Liver (tissue), 9 donors: ENCODE measurements around the gene RFPL2. TPM values are rescaled to one million over a fixed set of nuclear protein-coding genes. Genes with fewer than 3 reads are reported as not detected.

Experiments used
- DNase-seq: peaks from one replicate; pipeline ENCODE4 v3.0.0-alpha.2; 2017; ENCODE audit warnings: low spot score
- H3K27ac ChIP-seq, 2 donors: one replicate each; pipeline ENCODE4 v1.7.0; 2013; ENCODE audit warnings: inconsistent platforms in 2 of 2, low read length in 2 of 2, control low read depth in 1 of 2, low read depth in 1 of 2, mild to moderate bottlenecking in 1 of 2
- H3K27me3 ChIP-seq, 4 donors: one replicate each; pipeline versions ENCODE4 v1.6.1 to v1.7.0; 2013; ENCODE audit warnings: low read length in 3 of 4, inconsistent platforms in 1 of 4, mild to moderate bottlenecking in 1 of 4, moderate library complexity in 1 of 4; ENCODE audit not compliant: control insufficient read depth in 4 of 4, insufficient read depth in 4 of 4
- H3K36me3 ChIP-seq, 4 donors: one replicate each; pipeline versions ENCODE4 v1.6.1 to v1.7.0; 2013; ENCODE audit warnings: low read length in 3 of 4, mild to moderate bottlenecking in 3 of 4, low read depth in 1 of 4, moderate library complexity in 1 of 4; ENCODE audit not compliant: control insufficient read depth in 4 of 4, insufficient read depth in 3 of 4
- H3K4me1 ChIP-seq, 4 donors: one replicate each; pipeline versions ENCODE4 v1.6.1 to v1.7.0; 2013; ENCODE audit warnings: low read length in 3 of 4, mild to moderate bottlenecking in 3 of 4, moderate library complexity in 1 of 4; ENCODE audit not compliant: control insufficient read depth in 4 of 4, insufficient read depth in 4 of 4
- H3K4me3 ChIP-seq, 3 donors: one replicate each; pipeline versions ENCODE4 v1.6.1 to v1.7.0; 2013; ENCODE audit warnings: low read length in 3 of 3, control low read depth in 1 of 3, low read depth in 1 of 3, mild to moderate bottlenecking in 1 of 3
- H3K9ac ChIP-seq, 2 donors: one replicate each; pipeline ENCODE4 v1.7.0; 2013; ENCODE audit warnings: low read length in 2 of 2, mild to moderate bottlenecking in 2 of 2, moderate library complexity in 2 of 2, control low read depth in 1 of 2, low read depth in 1 of 2
- H3K9me3 ChIP-seq, 4 donors: one replicate each; pipeline versions ENCODE4 v1.6.1 to v1.7.0; 2013; ENCODE audit warnings: low read length in 3 of 4; ENCODE audit not compliant: control insufficient read depth in 4 of 4
- CTCF ChIP-seq: fragments of 150-350 bp; IDR thresholded peaks from 2 replicates; pipeline ENCODE4 v1.5.1; 2017; ENCODE audit warnings: improper control_type of control experiment, low read depth, low read length; ENCODE audit not compliant: missing input control
- EGR1 ChIP-seq, 2 donors: IDR thresholded peaks; 2 replicates each; pipeline ENCODE4 v1.6.1; 2016 to 2018; ENCODE audit warnings: antibody characterized with exemption in 2 of 2, low read depth in 2 of 2
- FOXA1 ChIP-seq: IDR thresholded peaks from 2 replicates; pipeline ENCODE4 v1.6.1; 2016; ENCODE audit warnings: antibody characterized with exemption
- FOXA2 ChIP-seq: IDR thresholded peaks from 2 replicates; pipeline ENCODE4 v1.6.1; 2016; ENCODE audit warnings: antibody characterized with exemption
- GABPA ChIP-seq, 2 donors: IDR thresholded peaks in 1 of 2; conservative IDR thresholded peaks in 1 of 2; 2 replicates each; pipeline ENCODE4 v1.6.1; 2016; ENCODE audit warnings: antibody characterized with exemption in 2 of 2, mild to moderate bottlenecking in 1 of 2, moderate library complexity in 1 of 2
- HNF4A ChIP-seq, 2 donors: conservative IDR thresholded peaks; 2 replicates each; pipeline ENCODE4 v1.6.1; 2016; ENCODE audit warnings: antibody characterized with exemption in 2 of 2, mild to moderate bottlenecking in 2 of 2
- HNF4G ChIP-seq: IDR thresholded peaks from 2 replicates; pipeline ENCODE4 v1.6.1; 2016; ENCODE audit warnings: antibody characterized with exemption
- MAX ChIP-seq: IDR thresholded peaks from 2 replicates; pipeline ENCODE4 v1.6.1; 2016; ENCODE audit warnings: antibody characterized with exemption
- NR2F2 ChIP-seq: IDR thresholded peaks from 2 replicates; pipeline ENCODE4 v1.6.1; 2016; ENCODE audit warnings: antibody characterized with exemption
- RAD21 ChIP-seq, 2 donors: IDR thresholded peaks; 2 replicates each; pipeline ENCODE4 v1.6.1; 2016; ENCODE audit warnings: antibody characterized with exemption in 2 of 2, mild to moderate bottlenecking in 2 of 2
- REST ChIP-seq: IDR thresholded peaks from 2 replicates; pipeline ENCODE4 v1.6.1; 2016; ENCODE audit warnings: antibody characterized with exemption, mild to moderate bottlenecking
- RXRA ChIP-seq, 2 donors: IDR thresholded peaks; 2 replicates each; pipeline ENCODE4 v1.6.1; 2017 to 2018; ENCODE audit warnings: antibody characterized with exemption in 2 of 2, mild to moderate bottlenecking in 1 of 2
- SP1 ChIP-seq: IDR thresholded peaks from 2 replicates; pipeline ENCODE4 v1.6.1; 2018; ENCODE audit warnings: antibody characterized with exemption, mild to moderate bottlenecking
- TAF1 ChIP-seq: conservative IDR thresholded peaks from 2 replicates; pipeline ENCODE4 v1.6.1; 2016; ENCODE audit warnings: antibody characterized with exemption, mild to moderate bottlenecking
- YY1 ChIP-seq: IDR thresholded peaks from 2 replicates; pipeline ENCODE4 v1.6.1; 2016; ENCODE audit warnings: antibody characterized with exemption, mild to moderate bottlenecking
- ZBTB33 ChIP-seq: IDR thresholded peaks from 2 replicates; pipeline ENCODE4 v1.6.1; 2016; ENCODE audit warnings: antibody characterized with exemption
- WGBS: extraction: QIAGEN DNeasy Blood & Tissue Kit; methylation state at CpG from one replicate; pipeline ENCODE4 v1.1.7; 2013; 5-methylcytosine and 5-hydroxymethylcytosine counted together
- polyA plus RNA-seq, 2 donors: library from polyadenylated mRNA; stranded (reverse) in 1 of 2; unstranded in 1 of 2; fragments of 200-250 nt in 1 of 2; fragments of >200 nt in 1 of 2; fragmentation: Nextera tagmentation in 1 of 2; extraction: Ambion mirVana in 1 of 2; gene quantifications; one replicate each; pipeline versions ENCODE4 v1.2.1 to v1.2.3, GENCODE V29; 2013 to 2015
- total RNA-seq, 2 donors: library from RNA; depleted of rRNA; stranded (reverse); fragments of >200 nt; gene quantifications; one replicate each; pipeline ENCODE4 v1.2.3, GENCODE V29; 2014
- donor health status: healthy.
- donor health status: healthy.
- donor health status: healthy.
- donor health status: healthy.
- donor health status: healthy.

RFPL2 gene
- total and polyA plus RNA-seq, 4 donors = under 0.01 to 0.98 (median 0.07) TPM; not detected in 1

GRCh38 chr22:32203181-32204039, 1.5 kb downstream of the RFPL2 start:
- H3K9ac ChIP-seq = no peak overlapping the region
- no peak overlapping the region for H3K27ac ChIP-seq
- no peaks in the 10 kb centered on the region for H3K27me3 ChIP-seq
- no peaks in the 10 kb centered on the region for H3K36me3 ChIP-seq
- TF ChIP-seq SP1 (no peak), FOXA1 (no peak), MAX (no peak), NR2F2 (no peak), YY1 (no peak), CTCF (no peak), FOXA2 (no peak), REST (no peak), HNF4A (conservative IDR thresholded peaks at IDR 0.05) (no peak), TAF1 (no peak), GABPA (IDR thresholded peaks at IDR 0.05 in 1 of 2, conservative IDR thresholded peaks at IDR 0.05 in 1 of 2) (no peak), RXRA (IDR thresholded peaks at IDR 0.05) (no peak), HNF4G (no peak), RAD21 (IDR thresholded peaks at IDR 0.05) (no peak), EGR1 (IDR thresholded peaks at IDR 0.05; ENCODE audit: low read depth in 2 of 2) (no peak)
- DNase-seq = peak; percentile 78
- H3K4me1 ChIP-seq = peaks cover 3 to 25% (median 12%) of the 10 kb centered on the region in 4 donors
- H3K4me3 ChIP-seq = peak overlapping the region in 2 of 3 donors; percentile 30
- H3K9me3 ChIP-seq = no peaks in the 10 kb centered on the region
- 43% methylated on average over 53 of the region's 53 CpGs for WGBS

- H3K4me1 ChIP-seq = peaks cover 3 to 25% (median 12%) of the 10 kb centered on the region in 4 donors
- 13% methylated on average over 29 of the region's 29 CpGs for WGBS
- peak overlapping the region in 2 of 3 donors; percentile 30 for H3K4me3 ChIP-seq
- peak; percentile 66 for DNase-seq
- H3K27me3 ChIP-seq = no peaks in the 10 kb centered on the region
- no peak overlapping the region for H3K9ac ChIP-seq
- no peak overlapping the region for H3K27ac ChIP-seq
- no peaks in the 10 kb centered on the region for H3K9me3 ChIP-seq
- no peaks in the 10 kb centered on the region for H3K36me3 ChIP-seq
- TF ChIP-seq GABPA (IDR thresholded peaks at IDR 0.05 in 1 of 2, conservative IDR thresholded peaks at IDR 0.05 in 1 of 2) (no peak), ZBTB33 (no peak), CTCF (peak; percentile 78), SP1 (peak; percentile 66), RXRA (IDR thresholded peaks at IDR 0.05) (peak in 1 of 2 donors; percentile 21), MAX (no peak)
Observed at GRCh38 chr22:32202539-32203180, 2.2 kb downstream of the RFPL2 start.
